ENCODE results near the gene ZMAT5. TPM values are rescaled to one million over a fixed set of nuclear protein-coding genes. Genes with fewer than 3 reads are reported as not detected.

Gene ZMAT5
- total RNA-seq, 1 experiment from 2014 or later: 24.2 TPM

DNA sequence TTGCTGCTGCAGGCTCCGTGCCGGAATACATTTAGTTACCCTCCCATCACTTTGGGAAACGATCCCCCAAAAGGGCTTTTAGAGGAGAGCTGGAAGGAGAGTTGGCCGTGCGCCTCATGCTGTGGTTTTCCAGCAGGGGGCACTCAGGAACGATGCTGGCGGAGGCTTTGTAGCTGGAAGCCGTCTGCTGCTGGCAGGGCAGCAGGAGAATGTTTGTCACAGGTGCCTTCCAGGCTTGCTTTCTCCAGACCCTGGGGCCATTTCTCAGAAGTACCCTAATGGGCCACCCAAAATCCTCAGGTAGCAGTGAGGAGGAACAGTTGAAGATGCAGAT, 77.0 kb downstream of the ZMAT5 start:
- DNase-seq: peak; percentile 35
- Histone ChIP-seq H3K9me3 (ENCODE audit: low read length) (no peaks in the 10 kb centered on the region), H3K4me3 (ENCODE audit: low read length) (no peak overlapping the region), H3K9me2 (replicated peaks; ENCODE audit: low read length) (no peaks in the 10 kb centered on the region), H3K79me2 (ENCODE audit: low read length) (no peaks in the 10 kb centered on the region), H4K20me1 (ENCODE audit: low read length) (no peaks in the 10 kb centered on the region), H3K27ac (ENCODE audit: low read length) (no peak overlapping the region), H3K36me3 (ENCODE audit: low read depth, low read length) (peaks cover 14% of the 10 kb centered on the region), H3F3A (ENCODE audit: low read length, unreplicated experiment) (no peaks in the 10 kb centered on the region), H3K4me1 (ENCODE audit: insufficient read depth, low read length) (no peaks in the 10 kb centered on the region), H2AFZ (ENCODE audit: low read length) (no peak overlapping the region), H3K27me3 (ENCODE audit: low read length) (no peaks in the 10 kb centered on the region), H3K9ac (ENCODE audit: low read length) (no peak overlapping the region), H3K4me2 (ENCODE audit: low read length) (no peak overlapping the region)
- peak; percentile 38; the same call in 1 of the 2 replicates for ATAC-seq
- intact Hi-C loops (cut with micrococcal nuclease): no loop called here
- no TSS peak for BruUV-seq (replicated peaks)
- POLR2A ChIA-PET (ENCODE audit: unreplicated experiment): no interaction called here
- CTCF ChIA-PET: interaction anchor here (0.9 kb wide), 1 partner anchor 11 kb away, joined by 3 read pairs; no protein-coding TSS in a partner anchor
- TF ChIP-seq EZH2phosphoT487 (IDR thresholded peaks at IDR 0.05; ENCODE audit: borderline replicate concordance, low read length) (no peak), CTCF (conservative IDR thresholded peaks at IDR 0.05; ENCODE audit: low read depth, low read length) (peak; percentile 69), EZH2 (IDR thresholded peaks at IDR 0.05; ENCODE audit: low read length, unreplicated experiment) (no peak)

GRCh38 chr22:29689206-29689879, 77.5 kb downstream of the ZMAT5 start:
- Histone ChIP-seq H3K36me3 (ENCODE audit: low read depth, low read length) (peaks cover 16% of the 10 kb centered on the region), H3K79me2 (ENCODE audit: low read length) (no peaks in the 10 kb centered on the region), H3K4me2 (ENCODE audit: low read length) (no peak overlapping the region), H3K27ac (ENCODE audit: low read length) (no peak overlapping the region), H3K9ac (ENCODE audit: low read length) (no peak overlapping the region), H3K9me2 (replicated peaks; ENCODE audit: low read length) (no peaks in the 10 kb centered on the region), H3K4me3 (ENCODE audit: low read length) (no peak overlapping the region), H2AFZ (ENCODE audit: low read length) (no peak overlapping the region), H3K27me3 (ENCODE audit: low read length) (no peaks in the 10 kb centered on the region), H4K20me1 (ENCODE audit: low read length) (no peaks in the 10 kb centered on the region), H3K9me3 (ENCODE audit: low read length) (no peaks in the 10 kb centered on the region), H3F3A (ENCODE audit: low read length, unreplicated experiment) (no peaks in the 10 kb centered on the region), H3K4me1 (ENCODE audit: insufficient read depth, low read length) (no peaks in the 10 kb centered on the region)
- ATAC-seq (no peak), DNase-seq (no peak)
- TF ChIP-seq EZH2phosphoT487 (IDR thresholded peaks at IDR 0.05; ENCODE audit: borderline replicate concordance, low read length): no peak
- no peak for TF ChIP-seq CTCF (conservative IDR thresholded peaks at IDR 0.05; ENCODE audit: low read depth, low read length)
- no peak for TF ChIP-seq EZH2 (IDR thresholded peaks at IDR 0.05; ENCODE audit: low read length, unreplicated experiment)
- intact Hi-C loops (cut with micrococcal nuclease): no loop called here
- ChIA-PET CTCF (interaction anchor here (0.6 kb wide), 1 partner anchor 13 kb away, joined by 5 read pairs; no protein-coding TSS in a partner anchor), POLR2A (ENCODE audit: unreplicated experiment) (interaction anchor here (0.6 kb wide), 1 partner anchor 21 kb away, joined by 14 read pairs; no protein-coding TSS in a partner anchor)
- no TSS peak for BruUV-seq (replicated peaks)

GRCh38 chr22:29684244-29684643, 82.6 kb downstream of the ZMAT5 start:
- no peaks in the 10 kb centered on the region for H3K9me3 ChIP-seq (ENCODE audit: low read length)
- H2AFZ ChIP-seq (ENCODE audit: low read length): no peak overlapping the region
- no peaks in the 10 kb centered on the region for H3K4me1 ChIP-seq (ENCODE audit: insufficient read depth, low read length)
- H3F3A ChIP-seq (ENCODE audit: low read length, unreplicated experiment): no peaks in the 10 kb centered on the region
- ChIA-PET CTCF (no interaction called here), POLR2A (ENCODE audit: unreplicated experiment) (no interaction called here)
- H3K9me2 ChIP-seq (replicated peaks; ENCODE audit: low read length): no peaks in the 10 kb centered on the region
- no TSS peak for BruUV-seq (replicated peaks)
- no peak overlapping the region for H3K4me3 ChIP-seq (ENCODE audit: low read length)
- H3K4me2 ChIP-seq (ENCODE audit: low read length): no peak overlapping the region
- no peaks in the 10 kb centered on the region for H4K20me1 ChIP-seq (ENCODE audit: low read length)
- H3K27ac ChIP-seq (ENCODE audit: low read length): no peak overlapping the region
- no peak overlapping the region for H3K9ac ChIP-seq (ENCODE audit: low read length)
- TF ChIP-seq EZH2phosphoT487 (IDR thresholded peaks at IDR 0.05; ENCODE audit: borderline replicate concordance, low read length): no peak
- no peak for TF ChIP-seq CTCF (conservative IDR thresholded peaks at IDR 0.05; ENCODE audit: low read depth, low read length)
- no peak for TF ChIP-seq EZH2 (IDR thresholded peaks at IDR 0.05; ENCODE audit: low read length, unreplicated experiment)
- H3K36me3 ChIP-seq (ENCODE audit: low read depth, low read length): peaks cover 27% of the 10 kb centered on the region
- no peaks in the 10 kb centered on the region for H3K27me3 ChIP-seq (ENCODE audit: low read length)
- no peak for ATAC-seq
- intact Hi-C loops (cut with micrococcal nuclease): no loop called here
- H3K79me2 ChIP-seq (ENCODE audit: low read length): no peaks in the 10 kb centered on the region
- no peak for DNase-seq

Measured in PC-3 (cell line).